HCT116 (cell line): ENCODE measurements around the gene NABP1.

Experiments
- CTCF ChIP-seq, 3 experiments: fragments of 200-600 bp in 1 of 3; sonication (generic) in 1 of 3; IDR thresholded peaks in 2 of 3; conservative IDR thresholded peaks in 1 of 3; 2 replicates each; pipeline ENCODE4 v1.5.1; 2012 to 2017; ENCODE audit warnings: low read depth in 2 of 3, low read length in 2 of 3, antibody characterized with exemption in 1 of 3, borderline replicate concordance in 1 of 3, control low read depth in 1 of 3, mild to moderate bottlenecking in 1 of 3, mixed read lengths in 1 of 3, mixed run types in 1 of 3, moderate library complexity in 1 of 3; ENCODE audit not compliant: insufficient read depth in 1 of 3
- ELF1 ChIP-seq: IDR thresholded peaks from 2 replicates; pipeline ENCODE4 v1.6.1; 2012; ENCODE audit warnings: low read depth, borderline replicate concordance
- FOSL1 ChIP-seq: IDR thresholded peaks from 2 replicates; pipeline ENCODE4 v1.6.1; 2012; ENCODE audit warnings: low read depth
- ZBTB33 ChIP-seq: IDR thresholded peaks from 2 replicates; pipeline ENCODE4 v1.6.1; 2011; ENCODE audit warnings: mild to moderate bottlenecking, low read length, moderate library complexity; ENCODE audit not compliant: insufficient replicate concordance; ENCODE audit errors: extremely low read depth

- no peak for TF ChIP-seq ZBTB33
- TF ChIP-seq ELF1, result no peak
- no peak for TF ChIP-seq CTCF (IDR thresholded peaks at IDR 0.05 in 2 of 3, conservative IDR thresholded peaks at IDR 0.05 in 1 of 3; ENCODE audit: borderline replicate concordance in 1 of 3, insufficient read depth in 1 of 3, low read depth in 2 of 3, low read length in 2 of 3)
- TF ChIP-seq FOSL1, result no peak
Measured at GRCh38 chr2:191657977-191658376, 20.0 kb upstream of the NABP1 start.
